Hypothalamus (tissue), 51 donors: ENCODE data around the gene CCT3.
"Not testable (repeated sequence)": the region's sequence is repeated elsewhere in the genome, so short reads cannot be mapped to it uniquely, and the experiment has no call there.

Source experiments
- DNase-seq, 51 donors: peaks; one replicate each; lab custom pipeline; 2025; lab: John Stamatoyannopoulos, UW

Gene CCT3

GRCh38 chr1:156337052-156337887, 822 bp downstream of the CCT3 start:
- peak in 1 of 51 donors; percentile 3 for DNase-seq

DNA sequence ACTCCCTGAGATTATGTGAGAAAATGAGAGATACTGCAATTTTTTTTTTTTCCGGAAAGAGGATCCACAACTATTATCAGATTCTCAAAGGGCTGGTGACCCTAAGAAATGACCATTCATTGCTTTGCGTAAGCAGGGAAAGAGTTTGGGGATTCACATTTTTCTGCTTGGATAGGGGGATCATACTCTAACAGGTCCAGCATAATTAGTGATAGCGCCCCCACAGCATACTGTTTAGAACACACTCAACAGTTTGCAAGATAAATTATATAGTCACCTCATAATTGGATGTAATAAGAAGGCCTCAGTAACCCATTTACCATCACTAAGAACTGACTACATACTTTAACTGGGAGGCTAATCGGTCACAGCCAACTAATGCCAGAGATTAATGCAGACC, 1.9 kb downstream of the CCT3 start:
- DNase-seq: no peak

DNA sequence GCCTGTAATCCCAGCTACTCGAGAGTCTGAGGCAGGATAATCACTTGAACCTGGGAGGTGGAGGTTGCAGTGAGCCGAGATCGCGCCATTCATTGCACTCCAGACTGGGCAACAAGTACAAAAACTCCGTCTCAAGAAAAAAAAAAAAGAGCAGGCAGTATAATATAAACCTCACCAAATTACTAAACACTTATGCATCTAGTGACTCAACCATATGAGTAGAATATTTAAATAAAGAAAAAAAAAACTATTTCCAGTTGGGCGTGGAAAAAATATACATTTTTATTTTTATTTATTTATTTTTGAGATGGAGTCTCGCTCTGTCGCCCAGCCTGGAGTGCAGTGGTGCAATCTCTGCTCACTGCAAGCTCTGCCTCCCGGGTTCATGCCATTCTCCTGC, 14.9 kb downstream of the CCT3 start:
- not testable (repeated sequence) for DNase-seq

GRCh38 chr1:156320560-156320959, 17.5 kb downstream of the CCT3 start:
- no peak for DNase-seq

DNA sequence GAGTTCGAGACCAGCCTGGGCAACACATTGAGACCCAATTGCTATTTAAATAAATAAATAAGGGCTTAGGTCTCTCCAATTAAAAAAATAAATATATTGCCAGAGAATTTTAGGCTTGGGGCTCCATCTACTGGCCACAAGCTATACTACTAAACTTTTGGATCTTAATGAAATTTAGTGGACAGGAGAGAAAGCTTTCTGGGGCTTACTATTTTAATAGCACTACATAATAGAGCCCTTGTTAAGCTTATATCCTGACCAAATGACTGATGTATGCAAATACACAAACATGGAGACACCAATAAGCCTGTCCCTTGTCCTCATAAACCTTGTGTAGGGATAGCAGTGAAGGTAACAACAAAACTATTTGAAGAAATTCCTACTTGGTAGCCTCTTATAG, 18.4 kb downstream of the CCT3 start:
- peak in 3 of 51 donors; percentile 0 to 7 (median 5) for DNase-seq

- no peak for DNase-seq
Measured at GRCh38 chr1:156316909-156317308, 21.2 kb downstream of the CCT3 start.

DNA sequence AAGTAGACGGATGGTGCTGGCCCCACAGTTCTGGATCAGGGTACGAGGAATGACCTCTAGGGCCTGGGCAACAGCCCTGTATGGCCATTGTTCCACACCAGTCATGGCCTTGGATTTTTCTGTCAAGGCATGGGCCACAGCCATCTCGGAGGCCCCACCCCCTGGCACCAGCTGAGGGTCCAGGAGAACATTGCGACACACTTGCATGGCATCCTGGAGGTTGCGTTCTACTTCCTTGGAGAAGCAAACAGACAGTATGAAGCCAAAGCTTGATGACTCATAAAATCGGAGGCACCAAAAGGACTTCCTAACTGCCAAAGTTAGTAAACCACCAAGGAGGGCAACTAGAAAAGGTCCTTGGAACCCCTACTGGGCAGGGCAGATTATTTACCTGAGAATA, 27.1 kb downstream of the CCT3 start:
- DNase-seq: peak in 6 of 51 donors; percentile 5 to 29 (median 12)

- DNase-seq: no peak
Measured at GRCh38 chr1:156308078-156308477, 30.0 kb downstream of the CCT3 start.

GRCh38 chr1:156305215-156305614, 32.9 kb downstream of the CCT3 start:
- no peak for DNase-seq

- DNase-seq: no peak
Measured at GRCh38 chr1:156303241-156303640, 34.9 kb downstream of the CCT3 start.

GRCh38 chr1:156298852-156299357, 39.2 kb downstream of the CCT3 start, which contains the start of gene VHLL:
Gene VHLL (minus strand): TSS chr1:156299307. CDS start chr1:156299189, 118 bp downstream.
- no peak for DNase-seq

DNA sequence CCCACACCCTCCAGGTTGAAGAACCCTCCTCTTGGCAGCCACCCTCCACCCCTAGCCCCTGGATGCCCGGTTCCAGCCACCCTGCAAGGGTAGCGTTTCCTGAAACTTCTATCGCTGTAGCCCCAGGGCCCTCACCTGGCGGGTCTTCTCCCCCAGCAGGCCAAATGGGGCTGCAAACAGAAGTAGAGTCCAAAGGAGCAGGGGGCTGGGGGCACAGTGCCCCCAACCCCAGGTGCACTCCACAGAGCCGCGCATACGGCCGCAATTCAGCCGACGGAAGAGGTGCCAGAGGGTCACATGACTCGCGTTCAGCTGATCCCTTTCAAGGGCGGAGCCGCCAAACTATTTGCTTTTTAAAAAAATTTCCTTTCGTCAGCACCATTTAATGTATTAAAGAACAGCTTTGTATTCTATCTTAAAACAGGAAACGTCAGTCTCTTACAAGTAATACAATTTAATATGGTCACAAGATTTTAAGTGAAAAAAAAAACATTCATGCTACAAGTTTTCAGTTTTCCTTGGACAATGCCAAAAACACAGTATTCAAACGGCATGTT, 42.6 kb downstream of the CCT3 start, which contains the start of gene GLMP:
Gene GLMP, minus strand, starts transcription at position 289 of the 557 bp plus-strand sequence. Its CDS starts 34 bp downstream, at position 255.
- DNase-seq: peak in 45 of 51 donors; percentile 2 to 70 (median 36)

- no peak for DNase-seq
Measured at GRCh38 chr1:156293895-156294294, 44.2 kb downstream of the CCT3 start.

GRCh38 chr1:156293098-156293434, 45.0 kb downstream of the CCT3 start:
- no peak for DNase-seq

- peak; percentile 15 to 86 (median 68) for DNase-seq
Measured at GRCh38 chr1:156291226-156292061, 46.6 kb downstream of the CCT3 start.

- no peak for DNase-seq
Measured at GRCh38 chr1:156289857-156290256, 48.2 kb downstream of the CCT3 start.

DNA sequence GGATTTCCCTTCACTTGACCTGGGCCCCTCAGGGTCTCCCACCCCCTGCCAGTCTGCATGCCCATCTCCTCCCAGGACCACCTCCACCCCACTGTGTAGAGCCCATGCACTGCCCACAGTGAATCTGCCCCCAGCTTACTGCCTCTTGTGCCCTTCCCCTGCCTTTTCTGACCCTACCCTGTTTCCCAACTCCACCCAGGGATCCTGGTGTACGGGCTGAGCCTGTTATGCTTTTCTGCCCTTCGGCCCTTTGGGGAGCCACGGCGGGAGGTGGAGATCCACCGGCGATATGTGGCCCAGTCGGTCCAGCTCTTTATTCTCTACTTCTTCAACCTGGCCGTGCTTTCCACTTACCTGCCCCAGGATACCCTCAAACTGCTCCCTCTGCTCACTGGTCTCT, 52.0 kb downstream of the CCT3 start:
- DNase-seq: no peak

- no peak for DNase-seq
Measured at GRCh38 chr1:156285437-156285836, 52.7 kb downstream of the CCT3 start.

DNA sequence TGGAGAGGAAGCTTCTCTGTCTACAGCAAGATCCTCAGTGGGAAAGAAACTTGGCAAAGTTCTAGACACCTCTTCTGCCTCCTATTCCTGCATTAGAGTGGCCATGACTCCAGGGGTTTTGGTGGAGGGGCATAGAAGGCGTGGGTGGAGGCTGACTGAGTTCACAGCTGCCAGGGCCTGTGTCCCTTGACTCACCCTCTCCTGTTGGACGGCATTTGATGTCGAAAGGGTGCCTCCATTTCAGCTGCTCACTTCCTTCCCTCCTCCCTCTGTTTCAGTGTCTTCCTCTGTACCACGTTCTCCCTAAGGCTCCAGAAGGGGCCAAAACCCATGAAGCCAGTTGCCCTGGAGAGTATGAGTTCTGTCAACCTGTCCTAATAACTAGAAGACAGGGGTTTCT, 53.3 kb downstream of the CCT3 start:
- no peak for DNase-seq

DNA sequence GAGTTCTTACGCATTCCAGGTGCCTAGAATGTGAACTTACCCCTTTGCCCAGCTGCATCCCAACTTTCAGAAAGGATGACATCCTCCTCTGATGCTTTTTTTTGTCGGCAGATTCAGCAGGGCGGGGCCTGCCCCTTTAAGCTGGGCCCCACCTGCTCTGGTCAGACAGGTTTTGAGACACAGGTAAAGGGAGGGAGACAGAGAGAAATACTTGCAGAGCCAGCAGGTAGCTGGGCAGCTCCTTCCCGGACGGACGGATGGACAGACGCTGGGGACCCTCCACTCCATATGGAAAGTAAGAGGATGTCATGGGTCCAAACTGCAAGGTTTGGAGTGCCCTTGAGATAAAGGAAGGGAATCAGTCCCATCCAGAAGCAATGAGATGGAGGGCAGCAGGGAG, 54.0 kb downstream of the CCT3 start, which contains the start of gene TMEM79:
Gene TMEM79, plus strand, starts transcription at position 214 of the 400 bp plus-strand sequence. CDS start 902 bp downstream, outside the sequence.
- DNase-seq: no peak

DNA sequence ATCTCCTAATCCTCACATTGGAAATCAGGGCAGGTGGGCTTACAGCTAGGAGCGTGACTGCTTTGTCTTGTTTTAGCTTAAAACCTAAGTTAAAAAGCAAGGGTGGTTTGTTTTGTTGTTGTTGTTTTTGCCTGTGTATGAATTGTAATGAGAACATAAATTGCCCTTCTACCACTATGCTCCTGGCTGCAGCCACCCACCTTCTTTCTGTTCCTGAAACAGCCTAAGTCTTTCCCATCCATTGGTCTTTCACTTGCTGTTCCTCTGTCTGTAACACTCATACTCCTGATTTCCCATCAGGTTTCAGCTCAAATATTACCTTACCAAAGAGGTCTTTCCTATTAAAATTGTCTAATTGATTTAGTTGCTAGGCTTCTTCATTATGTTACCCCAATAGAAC, 54.6 kb downstream of the CCT3 start:
- DNase-seq: no peak
